IPS DF 4.7 (cell line): ENCODE measurements around the gene CDH4.
"Not testable (repeated sequence)": the region's sequence is repeated elsewhere in the genome, so short reads cannot be mapped to it uniquely, and the experiment has no call there.

Experiments
- DNase-seq: peaks from one replicate; pipeline ENCODE4 v3.0.0-alpha.2; 2013; ENCODE audit warnings: low spot score; ENCODE audit errors: extremely low read depth

CDH4 gene

GRCh38 chr20:61437280-61438206 lies 185.5 kb downstream of the CDH4 start:
- DNase-seq, result no peak

GRCh38 chr20:61438285-61438684 lies 186.2 kb downstream of the CDH4 start:
- DNase-seq, result no peak

DNA sequence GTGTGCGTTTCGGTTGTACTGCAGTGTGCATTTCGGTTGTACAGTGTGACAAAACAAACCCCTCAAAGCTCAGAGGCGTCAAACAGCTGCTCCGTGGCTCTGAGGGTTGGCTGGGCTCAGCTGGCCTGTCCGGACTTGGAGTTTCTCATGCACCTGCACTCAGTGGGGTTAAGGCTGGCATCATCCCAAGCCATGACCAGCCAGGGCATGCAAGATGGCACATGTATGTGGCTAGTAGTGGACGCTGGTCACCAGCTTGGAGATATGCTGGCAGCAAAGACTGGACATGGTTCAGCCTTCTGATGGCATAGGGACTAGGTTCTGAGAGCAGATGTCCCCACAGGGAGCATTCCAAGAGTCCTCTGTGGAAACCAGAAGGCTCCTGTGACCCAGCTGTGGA lies 187.2 kb downstream of the CDH4 start:
- no peak for DNase-seq

GRCh38 chr20:61440548-61441055 lies 188.5 kb downstream of the CDH4 start:
- DNase-seq, result no peak

- DNase-seq, result no peak
Observed at GRCh38 chr20:61441537-61441936, 189.5 kb downstream of the CDH4 start.

DNA sequence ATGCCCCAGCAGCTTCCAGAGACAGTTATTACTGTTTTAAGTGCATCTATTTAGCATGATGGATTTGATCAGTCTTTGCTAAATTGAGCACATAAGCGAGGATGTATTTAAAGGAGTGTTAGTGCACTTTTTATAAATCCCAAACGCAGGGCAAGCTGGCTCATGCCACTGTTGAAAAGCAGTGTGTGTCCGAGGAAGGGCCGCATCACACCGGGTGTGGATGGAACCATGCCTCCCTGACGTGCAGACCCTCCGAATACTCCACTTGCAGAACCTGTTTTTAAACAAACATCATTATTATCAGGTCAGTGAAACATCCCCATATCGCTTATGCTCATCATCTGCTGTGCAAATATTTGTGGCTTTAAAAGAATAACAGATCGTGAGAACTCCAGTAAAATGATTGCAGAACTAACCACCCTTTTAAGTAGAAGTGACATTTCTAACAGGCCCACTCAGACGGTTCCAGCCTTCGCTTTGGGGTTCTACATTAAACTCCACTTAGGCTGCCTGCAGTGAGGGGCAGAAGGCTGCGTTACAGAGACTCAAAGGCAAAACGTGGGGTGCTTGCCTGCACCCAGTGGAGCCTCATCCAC lies 190.1 kb downstream of the CDH4 start:
- DNase-seq, result no peak

GRCh38 chr20:61442718-61443117 lies 190.7 kb downstream of the CDH4 start:
- no peak for DNase-seq

GRCh38 chr20:61443443-61444126 lies 191.5 kb downstream of the CDH4 start:
- DNase-seq, result no peak

DNA sequence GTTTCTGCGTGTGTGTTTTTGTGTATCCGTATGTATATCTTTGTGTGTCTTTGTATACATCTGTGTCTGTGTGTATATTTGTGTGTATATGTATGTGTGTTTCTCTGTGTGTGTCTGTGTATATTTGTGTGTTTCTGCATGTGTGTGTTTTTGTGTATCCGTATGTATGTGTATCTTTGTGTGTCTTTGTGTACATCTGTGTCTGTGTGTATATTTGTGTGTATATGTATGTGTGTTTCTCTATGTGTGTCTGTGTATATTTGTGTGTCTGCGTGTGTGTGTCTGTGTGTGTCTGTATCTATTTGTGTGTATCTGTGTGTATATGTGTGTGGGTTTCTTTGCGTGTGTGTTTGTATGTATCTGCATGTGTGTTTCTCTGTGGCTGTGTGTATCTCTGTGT lies 192.6 kb downstream of the CDH4 start:
- no peak for DNase-seq

DNA sequence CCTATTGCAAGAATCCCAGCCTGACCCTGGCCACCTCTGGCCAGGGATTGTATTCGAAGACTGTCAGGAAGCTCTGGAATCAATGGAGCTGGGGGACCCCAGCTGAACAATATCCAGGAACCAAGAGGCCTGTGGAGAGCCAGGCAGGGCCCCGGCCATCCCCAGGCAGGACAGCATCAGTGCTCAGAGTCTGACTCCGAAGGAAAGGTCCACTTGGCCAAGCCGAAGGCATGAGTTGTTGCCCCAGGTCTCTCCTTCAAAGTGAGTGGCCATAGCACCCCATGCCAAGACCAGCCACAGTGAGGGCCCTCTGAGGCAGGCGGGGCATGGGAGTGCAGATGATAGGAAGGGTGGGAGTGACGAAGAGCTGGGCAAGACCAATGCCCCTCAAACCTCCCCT lies 193.1 kb downstream of the CDH4 start:
- DNase-seq, result no peak

- DNase-seq, result no peak
Observed at GRCh38 chr20:61445741-61446140, 193.7 kb downstream of the CDH4 start.

- DNase-seq, result no peak
Observed at GRCh38 chr20:61447952-61448351, 195.9 kb downstream of the CDH4 start.

DNA sequence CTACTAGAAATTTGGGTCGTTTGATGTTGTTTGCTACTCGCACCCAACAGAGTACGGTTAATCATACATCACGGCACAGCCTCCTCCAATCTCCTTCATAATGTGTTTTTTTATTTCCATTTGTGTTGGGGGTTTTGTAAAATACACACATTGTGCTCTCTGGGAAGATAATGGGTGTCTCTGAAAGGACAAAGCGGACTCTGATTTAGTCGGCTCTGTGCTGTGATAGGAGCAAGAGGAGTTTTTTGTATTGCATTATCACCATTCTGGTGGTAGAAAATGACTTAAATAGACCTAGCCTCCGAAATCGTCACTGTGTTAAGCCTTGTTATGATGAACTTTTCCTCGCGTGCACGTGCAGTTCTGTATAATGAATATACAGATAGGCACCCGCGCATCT lies 196.3 kb downstream of the CDH4 start:
- DNase-seq, result no peak

DNA sequence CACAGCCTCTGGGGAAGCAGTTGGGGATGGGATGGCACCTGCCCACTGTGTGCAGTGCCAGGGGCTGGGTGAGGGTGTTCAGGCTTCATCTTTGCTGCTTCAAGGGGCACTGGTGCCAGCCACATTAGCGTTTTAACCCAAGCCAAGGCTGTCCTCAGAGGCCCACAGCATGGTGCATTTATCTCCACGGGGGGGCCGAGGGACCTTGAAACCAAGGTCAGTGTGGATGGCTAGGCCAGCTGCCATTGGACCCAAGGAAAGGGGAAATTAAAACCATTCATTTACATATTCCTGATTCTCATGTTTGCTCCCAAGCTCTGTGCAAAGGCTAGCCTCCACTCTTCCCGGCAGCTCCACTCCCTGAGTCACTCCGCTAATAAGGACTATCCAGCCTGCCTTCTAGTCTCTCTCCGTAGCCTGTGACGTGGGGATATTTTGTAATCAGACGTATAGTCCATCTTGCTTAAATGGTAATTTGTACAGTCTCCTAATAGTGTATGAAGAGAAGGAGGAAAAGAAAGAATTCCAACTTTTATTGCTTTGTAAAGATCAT lies 197.1 kb downstream of the CDH4 start:
- no peak for DNase-seq

DNA sequence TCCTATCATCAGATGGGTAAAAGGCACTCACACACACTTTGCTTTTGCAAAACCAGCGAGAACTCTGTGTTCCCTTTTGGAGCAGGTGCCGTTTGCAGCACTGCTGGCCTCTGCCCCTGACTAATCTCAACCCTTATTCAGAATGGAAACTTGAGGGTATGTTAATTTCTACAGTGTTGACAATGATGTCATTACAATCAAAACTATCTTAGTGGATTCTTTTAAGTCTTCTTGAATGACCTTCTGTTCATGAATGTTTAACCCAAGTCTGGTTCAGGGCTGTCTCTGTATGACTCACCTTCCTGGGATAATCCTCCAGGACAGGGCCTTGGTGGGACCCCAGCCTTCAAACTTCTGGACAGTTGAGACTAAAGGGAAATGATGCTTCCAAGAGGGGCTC lies 197.9 kb downstream of the CDH4 start:
- DNase-seq, result no peak

DNA sequence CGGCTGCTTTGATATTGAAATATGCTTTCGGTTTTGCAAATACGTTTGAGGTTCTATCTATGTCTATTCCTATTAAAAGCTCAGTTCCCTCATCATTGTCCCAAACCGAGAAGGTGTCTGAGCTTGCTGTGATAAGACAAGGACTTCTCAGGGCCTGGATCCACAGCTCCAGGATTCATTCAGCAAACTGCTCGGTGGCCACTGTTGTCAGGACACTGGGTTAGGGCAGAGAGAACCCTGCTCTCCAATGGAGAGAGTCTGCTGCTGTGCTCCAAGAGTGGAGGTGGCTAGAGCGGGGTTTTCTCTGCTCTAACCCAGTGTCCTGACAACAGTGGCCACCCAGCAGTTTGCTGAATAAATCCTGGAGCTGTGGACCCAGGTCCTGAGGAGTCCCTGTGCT lies 198.5 kb downstream of the CDH4 start:
- DNase-seq, result no peak

GRCh38 chr20:61451009-61451408 lies 198.9 kb downstream of the CDH4 start:
- DNase-seq, result no peak

GRCh38 chr20:61451953-61452352 lies 199.9 kb downstream of the CDH4 start:
- no peak for DNase-seq

DNA sequence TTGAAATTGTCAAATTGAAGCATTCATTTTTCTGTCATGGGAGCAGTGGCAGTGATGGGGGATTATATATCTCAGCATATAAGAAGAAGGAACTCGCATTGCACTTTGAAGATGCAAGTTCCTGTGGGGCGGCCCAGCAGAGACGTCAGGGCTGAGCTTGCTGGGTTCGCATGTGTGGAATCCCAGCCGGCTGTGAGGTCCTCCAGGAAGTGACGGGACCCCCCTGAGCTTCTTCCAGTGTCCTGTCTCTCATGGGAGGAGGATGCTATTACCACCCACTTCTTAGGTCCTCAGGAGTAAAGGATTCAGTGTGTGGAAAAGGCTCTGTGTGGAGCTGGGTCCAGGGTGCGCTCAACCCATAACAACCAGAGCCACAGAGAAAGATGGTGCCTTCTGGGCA lies 201.2 kb downstream of the CDH4 start:
- DNase-seq, result no peak

GRCh38 chr20:61453623-61454022 lies 201.6 kb downstream of the CDH4 start:
- DNase-seq, result not testable (repeated sequence)

DNA sequence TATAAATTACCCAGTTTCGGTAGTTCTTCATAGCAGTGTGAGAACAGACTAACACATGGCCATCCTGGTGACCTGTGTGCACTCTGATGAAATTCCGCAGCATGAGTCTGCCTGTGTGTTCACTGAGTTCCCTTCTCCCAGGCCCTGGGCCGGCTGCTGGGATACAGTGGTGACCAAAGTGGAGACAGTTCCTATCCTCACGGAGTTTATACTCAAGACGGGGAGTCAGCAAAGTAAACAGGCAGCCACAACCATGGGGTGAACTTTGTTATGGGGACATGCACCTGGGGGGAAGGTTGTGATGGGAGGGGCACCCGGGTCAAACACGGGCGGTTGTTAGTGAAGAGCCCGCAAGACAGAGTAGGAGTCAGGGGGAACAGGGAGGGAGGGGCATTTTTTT lies 202.0 kb downstream of the CDH4 start:
- no peak for DNase-seq
